IPS-11a (cell line): ENCODE data around the gene CFAP251.
A peak's percentile ranks its signal among the peaks of the same experiment; 100 is the strongest.
"Not testable (repeated sequence)": the region's sequence is repeated elsewhere in the genome, so short reads cannot be mapped to it uniquely, and the experiment has no call there.

ENCODE experiments used
- H3K4me3 ChIP-seq: one replicate; pipeline ENCODE4 v1.5.1; 2013; ENCODE audit warnings: low read depth, low read length, control low read depth

CFAP251 gene

DNA sequence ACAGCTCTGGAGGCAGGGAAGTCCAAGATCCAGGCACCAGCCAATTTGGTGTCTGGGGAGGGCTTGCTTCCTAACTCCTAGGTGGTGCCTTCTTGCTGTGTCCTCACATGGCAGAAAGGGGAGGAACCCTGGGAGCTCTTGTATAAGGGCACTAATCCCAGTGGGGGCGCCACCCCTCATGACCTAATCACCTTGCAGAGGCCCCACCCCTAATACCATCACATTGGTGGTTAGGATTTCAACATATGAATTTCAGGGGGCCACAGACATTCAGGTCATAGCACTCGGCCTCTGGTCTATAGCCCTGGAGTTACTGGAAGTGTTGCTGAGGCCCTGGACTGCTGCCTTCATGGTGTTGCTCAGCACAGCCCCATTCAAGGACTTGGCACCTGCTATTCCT is 15.2 kb upstream of the CFAP251 start:
- no peak overlapping the region for H3K4me3 ChIP-seq

DNA sequence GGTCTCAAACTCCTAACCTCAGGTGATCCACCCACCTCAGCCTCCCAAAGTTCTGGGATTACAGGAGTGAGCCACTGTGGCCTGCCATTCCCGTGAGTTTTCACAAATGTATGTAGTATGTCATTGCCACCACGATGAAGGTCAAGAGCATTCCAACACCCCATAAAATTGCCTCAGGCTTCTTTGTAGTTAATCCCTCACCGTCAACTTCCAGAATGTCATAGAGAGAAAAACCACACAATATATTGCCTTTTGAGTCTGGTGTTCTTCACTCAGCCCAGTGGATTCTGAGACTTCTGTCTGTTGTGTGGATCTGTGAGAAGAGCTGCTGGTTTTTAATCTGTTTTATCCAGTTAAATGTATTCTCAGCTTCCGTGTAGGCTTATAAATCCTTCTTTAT is 12.6 kb upstream of the CFAP251 start:
- no peak overlapping the region for H3K4me3 ChIP-seq

- H3K4me3 ChIP-seq, result no peak overlapping the region
Measured at GRCh38 chr12:121908702-121909101, 9.7 kb upstream of the CFAP251 start.

GRCh38 chr12:121911824-121912585 is 6.4 kb upstream of the CFAP251 start:
- H3K4me3 ChIP-seq, result no peak overlapping the region

DNA sequence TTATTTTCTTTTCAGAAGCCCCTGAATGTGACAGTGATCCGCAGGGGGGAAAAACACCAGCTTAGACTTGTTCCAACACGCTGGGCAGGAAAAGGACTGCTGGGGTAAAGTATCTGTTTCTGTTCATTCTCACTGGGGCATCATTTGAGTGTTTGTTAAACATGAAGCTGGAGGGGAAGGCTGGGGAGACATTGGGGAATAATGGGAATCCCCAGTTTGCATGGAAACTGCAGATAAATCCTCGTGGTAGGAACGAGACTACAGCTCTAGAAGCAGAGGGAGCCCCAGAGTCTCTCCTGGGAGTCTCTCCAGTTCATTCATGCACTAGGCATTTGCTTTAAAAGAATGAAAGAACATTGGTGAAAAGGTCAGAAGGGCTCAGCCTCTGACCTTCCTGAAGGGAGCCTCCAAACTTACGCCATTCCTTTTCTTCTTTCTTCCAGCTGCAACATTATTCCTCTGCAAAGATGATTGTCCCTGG is 2.5 kb upstream of the CFAP251 start:
- H3K4me3 ChIP-seq, result no peak overlapping the region

DNA sequence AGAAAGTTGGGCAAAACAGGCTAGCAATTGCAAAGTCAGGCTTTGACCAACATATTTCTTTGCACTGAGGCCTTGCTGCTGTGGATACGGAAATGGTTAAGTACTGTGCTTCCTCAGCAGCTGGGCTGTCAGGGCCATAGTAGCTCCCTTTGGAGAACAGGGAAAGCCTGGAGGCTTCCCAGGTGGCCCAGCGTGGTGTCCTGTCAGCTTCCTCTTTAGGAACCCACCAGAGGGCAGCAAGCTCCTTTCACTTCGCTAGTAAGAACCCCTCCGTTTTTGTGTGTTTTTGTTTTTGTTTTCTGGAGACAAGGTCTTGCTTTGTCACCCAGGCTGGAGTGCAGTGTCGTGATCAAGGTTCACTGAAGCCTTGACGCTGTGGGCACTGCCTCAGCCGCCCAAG is 1.7 kb upstream of the CFAP251 start:
- H3K4me3 ChIP-seq, result no peak overlapping the region

DNA sequence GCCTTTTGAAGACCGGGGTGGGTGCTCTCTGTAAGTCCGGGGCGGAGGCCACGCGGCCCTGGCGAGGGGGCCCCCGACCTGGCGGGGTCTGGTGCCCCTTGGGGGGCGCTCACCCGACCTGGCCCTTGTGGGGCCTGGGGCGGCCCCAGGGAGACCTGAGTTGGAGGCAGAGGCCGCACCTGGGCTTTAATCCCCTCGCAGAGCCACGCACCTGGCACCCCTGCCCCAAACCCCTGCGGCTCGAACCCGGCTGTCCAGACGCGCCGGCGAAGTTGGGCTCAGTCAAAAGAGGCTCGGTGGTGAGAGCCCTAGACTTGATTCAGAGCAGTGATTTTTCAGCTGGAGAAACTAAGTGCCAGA is 267 bp downstream of the CFAP251 start:
- H3K4me3 ChIP-seq, result peak overlapping the region; percentile 24

DNA sequence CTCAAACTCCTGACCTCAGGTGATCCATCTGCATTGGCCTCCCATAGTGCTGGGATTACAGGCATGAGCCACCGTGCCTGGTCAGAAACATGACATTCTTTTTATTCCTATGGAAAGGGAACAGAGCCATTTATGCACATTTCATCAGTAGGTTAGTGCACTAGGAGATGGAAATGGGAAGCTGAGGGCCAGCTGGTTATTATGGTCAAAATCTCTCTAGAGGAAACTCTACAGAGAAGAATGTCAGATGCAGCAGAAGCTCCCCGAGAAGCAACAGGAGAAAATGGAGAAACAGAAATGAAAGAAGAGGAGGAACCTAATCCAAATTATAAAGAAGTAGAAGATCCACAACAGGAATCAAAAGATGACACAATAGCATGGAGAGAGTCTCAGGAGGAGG is 2.7 kb downstream of the CFAP251 start:
- no peak overlapping the region for H3K4me3 ChIP-seq

DNA sequence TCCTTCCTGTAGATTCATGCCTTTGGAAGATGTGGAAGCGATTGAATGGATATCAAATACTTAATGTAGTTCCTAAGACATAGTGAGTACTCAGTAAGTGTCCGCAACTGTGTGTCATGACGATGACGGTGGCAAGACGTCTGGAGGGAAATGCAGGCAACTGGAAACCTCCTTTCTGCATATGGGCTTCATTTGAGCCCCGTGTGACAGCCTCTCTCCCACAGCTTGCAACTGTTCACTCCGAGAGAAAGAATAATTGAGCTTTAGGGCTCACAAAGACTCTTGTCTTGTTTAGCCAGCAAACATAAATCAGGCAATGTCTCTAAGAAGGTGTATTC is 6.9 kb downstream of the CFAP251 start:
- no peak overlapping the region for H3K4me3 ChIP-seq

- H3K4me3 ChIP-seq, result no peak overlapping the region
Measured at GRCh38 chr12:121926874-121927706, 8.7 kb downstream of the CFAP251 start.

DNA sequence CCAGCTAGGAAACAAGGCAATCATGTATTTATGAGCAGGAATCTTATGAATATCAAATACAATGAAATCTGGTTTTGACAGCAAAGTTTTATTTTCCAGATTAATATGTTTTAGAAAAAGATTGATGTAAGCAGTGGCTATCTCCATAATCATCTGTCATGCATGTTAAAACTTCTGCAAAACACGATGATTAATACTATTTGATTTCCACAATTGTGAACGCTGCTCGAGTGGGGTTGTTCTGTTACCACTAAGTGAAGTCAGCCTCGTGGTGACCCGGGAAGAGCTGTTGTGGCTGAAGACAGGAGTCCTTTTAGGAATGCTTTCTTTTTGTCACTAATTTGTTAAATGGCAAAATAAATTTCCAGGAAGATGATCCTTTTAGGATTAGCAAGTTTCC is 9.4 kb downstream of the CFAP251 start:
- no peak overlapping the region for H3K4me3 ChIP-seq

- H3K4me3 ChIP-seq, result not testable (repeated sequence)
Measured at GRCh38 chr12:121929545-121929944, 11.2 kb downstream of the CFAP251 start.

GRCh38 chr12:121930862-121931261 is 12.5 kb downstream of the CFAP251 start:
- H3K4me3 ChIP-seq, result no peak overlapping the region

- no peak overlapping the region for H3K4me3 ChIP-seq
Measured at GRCh38 chr12:121932176-121932536, 13.8 kb downstream of the CFAP251 start.

DNA sequence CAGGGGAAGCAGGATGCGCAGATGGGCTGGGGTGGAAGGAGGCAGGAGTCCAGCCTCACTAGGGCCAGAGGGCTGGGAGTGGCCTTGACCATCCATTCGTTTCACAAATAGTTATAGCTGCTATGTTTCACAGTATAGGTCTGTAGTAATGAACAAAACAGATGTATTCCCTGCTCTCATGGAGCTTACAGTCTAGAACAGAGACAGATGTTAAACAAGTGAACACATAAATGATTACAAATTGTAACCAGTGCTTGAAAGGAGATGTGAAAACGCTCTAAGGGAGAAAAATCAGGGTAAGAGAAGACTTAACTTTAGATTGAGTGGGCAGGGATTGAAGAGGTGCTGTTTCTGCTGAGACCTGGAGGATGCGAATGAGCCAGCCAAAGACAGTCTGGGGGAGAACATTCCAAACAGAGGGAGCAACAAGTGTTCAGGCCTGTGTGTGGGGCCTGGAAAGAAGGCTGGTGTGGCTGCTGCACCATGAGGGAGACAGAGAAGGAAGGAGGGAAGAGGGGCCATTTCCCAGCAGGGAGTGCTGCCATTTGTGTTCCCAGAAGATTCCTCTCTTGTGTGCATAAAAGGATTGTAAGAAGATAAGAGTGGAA is 14.6 kb downstream of the CFAP251 start:
- no peak overlapping the region for H3K4me3 ChIP-seq

GRCh38 chr12:121933522-121934308 is 15.3 kb downstream of the CFAP251 start:
- H3K4me3 ChIP-seq, result no peak overlapping the region

- no peak overlapping the region for H3K4me3 ChIP-seq
Measured at GRCh38 chr12:121934309-121934664, 15.9 kb downstream of the CFAP251 start.

- H3K4me3 ChIP-seq, result no peak overlapping the region
Measured at GRCh38 chr12:121937654-121938053, 19.3 kb downstream of the CFAP251 start.

DNA sequence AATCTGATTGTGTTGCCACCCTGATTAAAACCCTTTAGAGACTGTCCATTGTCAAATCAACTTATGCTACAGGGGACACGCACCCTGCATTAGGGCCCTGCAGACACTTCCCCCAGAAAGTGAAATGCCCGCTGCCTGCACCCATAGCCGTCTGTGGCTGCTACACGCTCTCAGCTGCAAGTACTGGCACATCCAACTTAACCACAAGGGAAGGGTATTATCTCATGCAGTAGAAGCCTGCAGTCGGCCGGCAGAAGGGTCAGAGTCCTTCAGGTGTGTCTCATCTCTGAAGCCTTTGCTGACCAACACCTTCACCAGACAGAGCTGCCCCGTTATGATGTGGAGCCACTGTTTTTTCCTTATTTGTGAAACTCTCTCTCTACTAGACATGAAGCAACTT is 20.8 kb downstream of the CFAP251 start:
- no peak overlapping the region for H3K4me3 ChIP-seq

DNA sequence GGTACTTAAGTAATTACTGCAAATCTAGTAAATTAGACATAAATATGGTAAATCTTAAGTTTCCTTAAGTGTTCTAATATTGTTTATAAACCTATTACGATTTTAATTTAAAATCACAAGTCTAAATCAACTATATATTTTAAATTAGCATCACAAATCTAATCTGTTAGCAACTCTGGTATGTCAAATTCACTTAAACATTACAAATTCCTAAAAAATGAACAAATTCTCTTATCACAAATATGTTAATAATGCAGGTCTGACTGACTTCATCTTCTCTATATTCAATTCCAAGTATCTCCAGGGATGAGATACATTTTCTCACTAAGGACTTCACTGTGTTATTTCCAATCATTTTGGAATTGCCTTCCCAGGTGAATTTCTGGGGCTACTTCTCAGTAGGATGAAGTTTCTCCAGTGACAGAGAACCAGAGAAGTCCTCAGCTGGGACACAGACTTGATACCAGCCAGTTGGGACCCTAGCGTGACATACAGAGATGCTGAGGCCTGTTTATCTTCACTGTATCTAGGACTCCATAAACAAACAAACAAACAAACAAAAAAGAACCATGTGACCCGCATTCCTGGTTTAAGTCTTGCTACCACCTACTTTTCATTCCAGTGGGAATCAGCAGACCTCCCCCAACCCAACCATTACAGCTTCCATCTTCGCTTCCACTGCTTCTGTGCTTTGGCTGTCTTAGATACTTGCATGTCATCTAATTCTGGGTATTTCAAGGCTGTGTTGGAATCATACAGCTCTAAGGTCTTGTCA is 21.8 kb downstream of the CFAP251 start:
- no peak overlapping the region for H3K4me3 ChIP-seq
